Measurements from ENCODE around the gene SLC38A8. TPM values are rescaled to one million over a fixed set of nuclear protein-coding genes. Genes with fewer than 3 reads are reported as not detected.

The SLC38A8 gene
- total RNA-seq, 4 donors from 2014 or later: not detected

DNA sequence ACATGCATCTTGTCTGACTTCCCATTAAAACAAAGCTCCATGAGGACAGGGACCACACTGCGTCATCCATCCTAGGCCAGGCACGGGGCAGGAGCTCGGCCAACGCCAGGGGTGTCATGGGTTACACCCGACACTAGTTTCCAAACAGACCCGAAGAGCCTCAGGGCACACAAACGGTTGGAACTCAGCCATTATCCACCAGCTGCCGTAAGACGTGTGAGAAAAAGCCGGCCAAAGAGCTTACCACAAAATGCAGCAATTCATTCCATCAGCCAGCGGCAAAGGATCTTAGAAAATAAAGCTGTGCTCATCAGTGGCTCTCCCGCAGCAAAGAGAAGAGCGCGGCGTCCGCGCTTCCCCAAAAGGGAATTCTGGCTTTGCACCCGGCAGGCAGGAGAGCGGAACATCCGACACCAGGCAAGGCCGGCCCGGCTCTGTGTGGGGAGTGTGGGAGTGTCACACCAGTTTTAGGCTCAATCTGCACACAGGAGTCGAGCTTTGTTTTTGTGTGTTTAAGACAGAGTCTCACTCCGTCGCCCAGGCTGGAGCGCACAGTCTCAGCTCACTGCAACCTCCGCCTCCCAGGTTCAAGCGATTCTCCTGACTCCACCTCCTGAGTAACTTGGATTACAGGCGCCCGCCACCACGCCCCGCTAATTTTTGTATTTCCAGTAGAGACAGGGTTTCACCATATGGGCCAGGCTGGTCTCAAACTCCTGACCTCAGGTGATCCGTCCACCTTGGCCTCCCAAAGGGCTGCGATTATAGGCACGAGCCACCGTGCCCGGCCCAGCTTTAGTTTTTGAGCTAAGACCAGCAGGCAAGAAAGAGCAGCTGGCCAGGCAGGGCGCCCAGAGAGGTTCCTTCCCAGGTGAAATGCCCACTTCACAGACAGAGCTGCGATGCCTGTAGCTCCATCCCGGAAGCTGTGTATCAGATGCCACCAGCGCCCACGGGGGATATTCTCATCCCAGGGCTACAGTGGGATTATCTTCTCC is 1.5 kb downstream of the SLC38A8 start:
- Histone ChIP-seq H3K4me3 (no peak overlapping the region), H3K9me3 (no peaks in the 10 kb centered on the region), H3K27me3 (no peaks in the 10 kb centered on the region), H3K36me3 (no peaks in the 10 kb centered on the region), H3K27ac (no peak overlapping the region), H3K4me1 (no peaks in the 10 kb centered on the region)
- no peak for DNase-seq
- TF ChIP-seq, protein P1, sequence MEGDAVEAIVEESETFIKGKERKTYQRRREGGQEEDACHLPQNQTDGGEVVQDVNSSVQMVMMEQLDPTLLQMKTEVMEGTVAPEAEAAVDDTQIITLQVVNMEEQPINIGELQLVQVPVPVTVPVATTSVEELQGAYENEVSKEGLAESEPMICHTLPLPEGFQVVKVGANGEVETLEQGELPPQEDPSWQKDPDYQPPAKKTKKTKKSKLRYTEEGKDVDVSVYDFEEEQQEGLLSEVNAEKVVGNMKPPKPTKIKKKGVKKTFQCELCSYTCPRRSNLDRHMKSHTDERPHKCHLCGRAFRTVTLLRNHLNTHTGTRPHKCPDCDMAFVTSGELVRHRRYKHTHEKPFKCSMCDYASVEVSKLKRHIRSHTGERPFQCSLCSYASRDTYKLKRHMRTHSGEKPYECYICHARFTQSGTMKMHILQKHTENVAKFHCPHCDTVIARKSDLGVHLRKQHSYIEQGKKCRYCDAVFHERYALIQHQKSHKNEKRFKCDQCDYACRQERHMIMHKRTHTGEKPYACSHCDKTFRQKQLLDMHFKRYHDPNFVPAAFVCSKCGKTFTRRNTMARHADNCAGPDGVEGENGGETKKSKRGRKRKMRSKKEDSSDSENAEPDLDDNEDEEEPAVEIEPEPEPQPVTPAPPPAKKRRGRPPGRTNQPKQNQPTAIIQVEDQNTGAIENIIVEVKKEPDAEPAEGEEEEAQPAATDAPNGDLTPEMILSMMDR (IDR thresholded peaks at IDR 0.05): no peak
- no peak for TF ChIP-seq POLR2A (IDR thresholded peaks at IDR 0.05)

DNA sequence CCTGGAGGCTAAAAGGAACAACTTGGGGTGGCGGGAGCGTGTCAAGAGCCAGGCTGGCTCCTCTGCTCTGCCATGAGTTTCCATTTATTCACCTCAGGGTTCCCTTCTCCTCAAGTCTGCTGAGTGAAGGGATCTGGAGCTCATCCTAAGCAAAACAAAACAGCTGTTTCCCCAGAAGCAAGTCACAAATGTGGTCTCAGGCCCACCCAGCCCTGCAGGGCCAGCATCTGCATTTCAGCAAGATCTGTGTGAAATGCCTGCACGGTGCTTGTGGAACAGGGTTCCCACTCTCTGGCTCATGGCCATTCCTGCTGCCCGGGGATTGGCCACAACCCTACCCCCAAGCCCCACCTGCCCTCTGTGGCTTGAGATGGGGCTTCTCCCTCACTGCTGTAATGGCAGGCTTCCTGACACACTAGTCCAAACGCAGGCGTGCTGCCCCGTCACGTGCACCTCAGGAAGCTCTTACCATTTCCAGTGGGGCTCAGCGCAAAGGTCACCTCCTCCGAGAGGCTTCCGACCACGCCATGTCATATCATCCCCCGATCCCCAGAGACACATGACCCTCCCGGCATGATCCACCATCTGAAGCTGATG is 2.3 kb downstream of the SLC38A8 start:
- Histone ChIP-seq H3K4me1 (no peaks in the 10 kb centered on the region), H3K27me3 (no peaks in the 10 kb centered on the region), H3K36me3 (no peaks in the 10 kb centered on the region), H3K27ac (no peak overlapping the region), H3K9me3 (no peaks in the 10 kb centered on the region), H3K4me3 (no peak overlapping the region)
- TF ChIP-seq, protein P1 (IDR thresholded peaks at IDR 0.05): no peak
- no peak for TF ChIP-seq POLR2A (IDR thresholded peaks at IDR 0.05)
- DNase-seq: no peak

DNA sequence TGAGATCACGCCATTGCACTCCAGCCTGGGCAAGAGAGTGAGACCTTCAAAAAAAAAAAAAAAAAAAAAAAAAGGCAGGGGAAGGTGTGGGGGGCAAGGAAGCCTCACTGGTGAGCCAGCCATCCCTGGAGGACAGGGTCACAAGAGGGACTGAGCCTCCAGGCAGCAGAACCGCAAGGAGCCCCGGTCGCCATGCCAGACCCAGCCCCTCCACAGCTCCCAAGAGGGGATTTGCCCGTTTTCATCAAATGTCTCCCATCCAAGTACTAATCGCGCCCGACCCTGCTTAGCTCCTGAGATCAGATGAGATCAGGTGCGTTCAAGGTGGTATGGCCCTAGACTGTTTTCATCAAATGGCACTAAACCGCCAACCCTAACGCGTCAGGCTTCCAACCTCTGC is 2.9 kb downstream of the SLC38A8 start:
- no peak overlapping the region for H3K4me3 ChIP-seq
- no peaks in the 10 kb centered on the region for H3K27me3 ChIP-seq
- no peak for DNase-seq
- no peaks in the 10 kb centered on the region for H3K4me1 ChIP-seq
- TF ChIP-seq, protein P1 (IDR thresholded peaks at IDR 0.05): no peak
- no peak for TF ChIP-seq POLR2A (IDR thresholded peaks at IDR 0.05)
- no peaks in the 10 kb centered on the region for H3K9me3 ChIP-seq
- no peak overlapping the region for H3K27ac ChIP-seq
- H3K36me3 ChIP-seq: no peaks in the 10 kb centered on the region

DNA sequence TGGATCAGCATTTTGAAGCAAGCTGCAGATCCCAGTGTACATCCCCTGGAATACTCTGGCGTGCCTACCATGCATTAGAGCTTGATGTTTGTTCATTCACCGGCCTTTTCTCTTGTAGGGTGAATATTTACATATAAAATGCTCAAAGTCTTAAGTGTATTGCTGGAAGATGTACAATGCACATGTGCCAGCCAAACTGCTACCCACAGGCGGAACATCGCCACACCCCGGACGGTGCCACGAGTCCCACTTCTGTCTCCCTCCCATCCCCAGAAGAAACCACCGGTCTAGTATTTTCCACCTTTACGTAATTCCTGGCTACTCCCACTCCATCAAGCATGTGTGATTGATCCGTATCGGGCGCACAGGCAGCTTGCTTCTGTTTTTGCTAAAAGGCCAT is 4.1 kb downstream of the SLC38A8 start:
- Histone ChIP-seq H3K9me3 (no peaks in the 10 kb centered on the region), H3K36me3 (no peaks in the 10 kb centered on the region), H3K4me3 (no peak overlapping the region), H3K27ac (no peak overlapping the region), H3K4me1 (no peaks in the 10 kb centered on the region), H3K27me3 (no peaks in the 10 kb centered on the region)
- DNase-seq: no peak
- TF ChIP-seq POLR2A (IDR thresholded peaks at IDR 0.05): no peak
- TF ChIP-seq, protein P1 (IDR thresholded peaks at IDR 0.05): no peak

DNA sequence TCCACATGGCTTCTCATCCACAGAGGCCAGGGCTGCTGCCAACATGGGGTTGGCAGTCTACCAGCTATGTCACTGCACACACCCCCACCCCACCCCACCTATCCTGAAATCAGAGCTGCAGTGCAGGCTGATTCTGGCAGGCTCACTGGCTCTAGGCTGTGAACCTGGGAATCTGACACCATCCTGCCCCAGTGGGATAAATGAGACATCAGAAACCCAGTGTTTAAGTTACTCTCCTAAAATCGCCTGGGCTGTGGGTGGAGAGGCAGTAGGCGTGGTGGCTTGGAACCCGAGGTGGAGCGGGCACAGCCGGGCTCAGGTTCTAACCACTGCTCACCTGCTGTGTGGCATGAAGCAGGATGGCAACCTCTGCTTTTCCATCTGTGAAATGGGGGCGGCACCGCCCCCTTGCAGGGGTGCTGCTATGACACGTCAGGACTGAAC is 5.6 kb downstream of the SLC38A8 start:
- Histone ChIP-seq H3K27ac (no peak overlapping the region), H3K9me3 (no peaks in the 10 kb centered on the region), H3K4me3 (no peak overlapping the region), H3K36me3 (no peaks in the 10 kb centered on the region), H3K27me3 (no peaks in the 10 kb centered on the region), H3K4me1 (no peaks in the 10 kb centered on the region)
- no peak for DNase-seq
- TF ChIP-seq, protein P1 (IDR thresholded peaks at IDR 0.05): no peak
- TF ChIP-seq POLR2A (IDR thresholded peaks at IDR 0.05): no peak

All from Peyer's patch (tissue), 4 donors.